ENCODE results near the gene CELF4.

CELF4 gene

DNA sequence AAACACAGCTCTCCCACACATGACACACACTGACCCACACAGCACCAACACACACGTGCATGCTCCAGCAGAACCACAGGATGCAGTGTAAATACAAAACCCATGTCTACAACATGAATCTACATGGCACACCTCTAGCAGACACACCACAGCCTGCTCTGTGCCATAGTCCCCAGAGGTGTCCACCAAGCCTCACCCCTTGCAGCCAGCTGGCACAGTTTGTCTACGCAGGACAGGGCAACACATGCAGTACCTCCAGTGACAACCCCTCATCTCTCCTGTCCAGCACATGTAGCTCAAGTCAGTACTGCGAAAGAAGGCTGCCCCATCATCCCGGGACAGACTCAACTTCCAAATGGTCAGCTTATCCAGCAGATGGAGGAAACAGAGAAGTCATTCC, 18.9 kb downstream of the CELF4 start:
- no peak for DNase-seq (ENCODE audit: low spot score)

- no peak for DNase-seq (ENCODE audit: low spot score)
Measured at GRCh38 chr18:37546272-37546537, 19.4 kb downstream of the CELF4 start.

DNA sequence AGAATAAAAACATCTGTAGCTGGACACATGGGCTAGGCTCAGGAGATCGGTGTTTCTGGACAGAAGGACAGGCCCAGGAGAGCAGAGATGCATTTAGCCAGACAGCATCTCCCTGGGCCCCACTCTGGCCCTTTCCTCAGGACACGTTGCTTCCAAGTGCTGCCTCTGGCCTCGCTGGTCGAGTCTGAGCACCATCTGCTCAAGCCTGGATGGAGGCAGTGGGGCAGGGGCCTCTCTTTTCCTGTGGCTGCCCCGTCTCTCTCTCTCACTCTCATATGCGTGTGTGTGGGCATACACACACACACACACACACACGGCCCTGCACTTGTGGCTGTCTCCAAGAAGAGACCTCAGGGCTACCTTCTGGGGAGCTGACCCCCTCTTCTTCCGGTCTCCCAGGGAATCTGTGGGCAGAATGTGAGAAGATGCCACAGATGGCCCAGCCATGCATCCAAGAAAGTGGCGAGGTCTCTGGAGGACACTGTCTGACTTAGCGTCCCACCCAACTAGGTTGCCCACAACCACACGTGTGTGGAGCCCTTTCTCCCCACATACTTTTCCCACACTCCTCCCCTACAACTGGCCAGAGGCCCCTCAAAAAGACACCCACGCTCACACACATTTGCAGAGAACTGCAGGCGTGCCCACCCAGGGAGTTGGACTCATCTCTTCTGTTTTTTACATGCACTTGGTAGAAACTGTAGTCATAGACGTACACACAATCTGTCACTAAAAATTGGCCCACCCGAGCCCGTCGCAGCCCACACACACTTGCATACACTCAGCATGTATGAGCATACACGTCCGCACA, 19.9 kb downstream of the CELF4 start:
- no peak for DNase-seq (ENCODE audit: low spot score)

DNA sequence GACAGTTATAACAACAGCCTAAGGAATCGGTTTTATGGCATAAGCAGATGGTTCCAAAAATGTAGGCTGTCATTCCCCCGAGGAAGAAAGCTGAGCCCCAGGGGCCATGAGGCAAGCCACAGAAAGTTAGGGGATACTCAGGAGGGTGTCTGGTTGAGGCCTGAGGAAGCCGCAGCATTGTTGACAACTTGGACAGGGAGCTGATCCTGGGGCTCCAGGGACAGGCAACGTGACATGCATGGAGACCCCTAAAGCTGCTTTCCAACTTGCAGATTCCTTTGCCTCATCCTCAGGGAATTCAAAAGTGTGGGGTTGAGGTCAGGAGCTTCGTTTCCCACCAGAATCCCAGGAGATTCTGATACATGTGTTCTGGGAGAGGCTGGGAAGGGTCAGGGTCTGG, 20.9 kb downstream of the CELF4 start:
- no peak for DNase-seq (ENCODE audit: low spot score)

DNA sequence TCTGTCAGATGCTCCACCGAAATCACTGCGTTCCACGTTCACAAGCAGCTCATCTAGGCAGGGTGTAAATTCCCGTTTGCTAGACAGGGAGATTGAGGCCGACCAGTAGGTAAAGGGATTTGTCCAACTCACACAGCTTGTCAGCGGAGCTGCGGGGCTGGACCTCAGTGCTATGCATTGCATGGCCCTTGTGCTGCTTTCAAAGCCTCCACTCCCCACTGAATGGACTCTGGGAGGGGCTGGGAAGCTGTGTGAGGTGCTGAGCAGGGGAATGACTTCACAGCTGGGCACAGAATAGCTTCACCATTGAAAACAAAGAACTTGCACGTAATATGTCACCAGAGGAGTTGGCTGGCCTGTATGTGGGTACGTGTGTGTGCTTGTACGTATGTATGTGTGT, 21.4 kb downstream of the CELF4 start:
- no peak for DNase-seq (ENCODE audit: low spot score)

DNA sequence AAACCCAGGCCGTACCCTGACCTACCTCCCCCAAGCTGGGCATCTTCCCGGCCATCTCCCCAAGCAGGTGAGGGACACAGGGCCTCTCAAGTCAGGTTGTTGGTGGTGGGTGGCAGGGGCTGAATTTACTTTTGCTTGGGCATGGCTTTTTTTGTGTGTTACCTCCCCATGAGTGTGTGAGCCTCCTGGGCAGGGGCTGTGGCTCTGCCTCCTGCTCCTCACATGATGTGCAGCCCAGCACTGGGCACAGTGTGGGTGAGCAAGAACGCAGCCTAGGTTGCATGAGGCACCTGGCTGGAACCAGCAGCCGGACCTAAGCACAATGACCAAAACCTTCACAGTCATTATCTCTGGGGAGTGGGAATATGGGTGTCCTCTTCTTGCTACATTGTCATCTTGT, 22.3 kb downstream of the CELF4 start:
- DNase-seq (ENCODE audit: low spot score), result no peak

- no peak for DNase-seq (ENCODE audit: low spot score)
Measured at GRCh38 chr18:37541517-37541916, 24.1 kb downstream of the CELF4 start.

- DNase-seq (ENCODE audit: low spot score), result peak; percentile 37
Measured at GRCh38 chr18:37540424-37541138, 25.0 kb downstream of the CELF4 start.

- no peak for DNase-seq (ENCODE audit: low spot score)
Measured at GRCh38 chr18:37539236-37539635, 26.4 kb downstream of the CELF4 start.

DNA sequence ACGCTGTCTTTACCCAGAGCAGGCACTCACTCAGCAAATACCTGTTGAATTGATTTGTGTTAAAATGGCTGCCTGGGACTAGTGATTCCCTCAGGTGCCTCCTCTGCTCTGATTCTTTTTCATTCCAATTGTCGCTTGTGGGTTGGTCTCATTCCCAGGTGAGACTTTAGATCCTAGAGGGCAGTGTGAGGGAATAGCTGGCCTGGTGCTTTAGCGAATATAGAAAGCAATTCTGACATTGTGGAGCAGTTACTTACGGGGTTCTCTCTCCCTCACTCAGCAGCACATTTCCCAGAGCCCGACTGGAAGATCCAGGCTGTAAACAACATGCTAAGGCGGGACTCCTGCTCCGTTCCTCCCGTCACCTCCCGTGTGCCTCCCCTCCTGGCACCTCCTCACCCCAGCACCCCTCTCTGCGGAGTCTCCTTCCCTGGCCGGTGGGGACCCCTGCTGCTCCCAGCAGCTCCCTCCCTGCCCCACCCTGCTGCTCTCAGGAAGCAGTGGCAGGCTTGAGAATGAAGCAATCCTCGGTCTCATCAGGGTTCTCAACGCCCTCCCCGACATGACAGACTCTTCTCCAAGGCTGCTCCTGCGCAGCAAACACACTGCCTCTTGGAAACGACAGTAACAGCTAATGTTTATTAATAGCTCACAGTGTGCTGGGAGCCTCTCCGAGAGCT, 26.9 kb downstream of the CELF4 start:
- DNase-seq (ENCODE audit: low spot score), result peak; percentile 35

GRCh38 chr18:37537868-37538525, 27.6 kb downstream of the CELF4 start:
- DNase-seq (ENCODE audit: low spot score), result peak; percentile 97

GRCh38 chr18:37536656-37537055, 28.9 kb downstream of the CELF4 start:
- no peak for DNase-seq (ENCODE audit: low spot score)

DNA sequence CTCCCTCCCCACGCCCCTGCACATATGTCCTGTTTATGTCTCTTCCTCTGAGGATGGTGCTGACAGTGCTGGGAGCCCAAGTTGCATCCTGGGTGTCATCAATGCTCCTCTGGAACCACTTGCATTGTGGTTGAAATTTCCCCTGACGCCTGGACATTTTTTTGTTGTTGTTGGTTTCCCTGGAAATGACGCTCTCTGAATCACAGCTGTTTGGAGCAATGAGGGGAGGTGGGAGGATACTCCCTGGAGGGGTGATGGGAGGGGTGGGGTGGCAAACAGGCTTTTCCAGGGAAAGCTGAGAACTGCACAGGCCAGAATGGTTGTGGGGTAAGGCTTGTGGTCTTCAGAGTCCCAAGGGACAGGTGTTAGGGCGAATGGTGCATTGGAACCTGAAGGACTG, 29.6 kb downstream of the CELF4 start:
- DNase-seq (ENCODE audit: low spot score), result no peak

GRCh38 chr18:37534627-37535026, 31.0 kb downstream of the CELF4 start:
- no peak for DNase-seq (ENCODE audit: low spot score)

GRCh38 chr18:37533647-37534584, 31.7 kb downstream of the CELF4 start:
- DNase-seq (ENCODE audit: low spot score), result peak; percentile 34

DNA sequence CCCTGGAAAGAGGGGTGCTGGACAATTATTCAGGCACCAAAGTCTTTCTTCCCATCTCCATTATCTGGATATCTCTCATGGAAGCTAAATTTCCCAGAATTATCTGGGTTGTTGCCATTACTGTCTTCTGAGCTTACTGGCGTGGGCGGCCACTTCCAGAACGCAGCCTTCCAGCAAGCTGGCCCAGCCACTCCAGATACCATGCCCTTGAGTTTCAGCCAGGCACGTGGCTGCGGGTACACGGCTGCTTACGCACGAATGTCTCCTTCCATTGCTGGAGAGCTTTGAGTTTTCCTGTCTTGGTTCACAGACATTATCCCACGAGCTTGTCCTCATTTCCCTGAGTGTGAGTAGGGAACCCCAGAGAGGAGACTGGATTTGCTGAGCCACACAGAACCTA, 32.7 kb downstream of the CELF4 start:
- no peak for DNase-seq (ENCODE audit: low spot score)

DNA sequence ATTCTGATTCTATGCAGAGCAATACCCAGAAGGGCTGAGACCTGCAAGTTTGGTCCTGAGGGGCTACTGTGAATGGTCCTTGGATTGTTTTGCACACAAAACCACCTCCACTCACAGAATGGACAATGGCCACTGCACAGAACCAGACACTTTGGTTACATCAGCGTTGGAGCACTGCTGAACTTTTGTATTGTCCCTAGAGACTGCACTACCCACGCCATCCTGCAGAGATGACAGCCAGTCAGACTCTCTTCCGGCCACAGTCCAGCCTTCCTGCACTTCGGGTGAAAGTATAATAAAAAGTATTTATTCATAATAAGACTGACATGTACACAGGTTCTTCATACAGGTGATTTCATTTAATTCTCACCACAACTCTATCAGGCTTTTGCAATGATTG, 35.7 kb downstream of the CELF4 start:
- DNase-seq (ENCODE audit: low spot score), result no peak

- no peak for DNase-seq (ENCODE audit: low spot score)
Measured at GRCh38 chr18:37529296-37529695, 36.3 kb downstream of the CELF4 start.

GRCh38 chr18:37527395-37527794, 38.2 kb downstream of the CELF4 start:
- no peak for DNase-seq (ENCODE audit: low spot score)

DNA sequence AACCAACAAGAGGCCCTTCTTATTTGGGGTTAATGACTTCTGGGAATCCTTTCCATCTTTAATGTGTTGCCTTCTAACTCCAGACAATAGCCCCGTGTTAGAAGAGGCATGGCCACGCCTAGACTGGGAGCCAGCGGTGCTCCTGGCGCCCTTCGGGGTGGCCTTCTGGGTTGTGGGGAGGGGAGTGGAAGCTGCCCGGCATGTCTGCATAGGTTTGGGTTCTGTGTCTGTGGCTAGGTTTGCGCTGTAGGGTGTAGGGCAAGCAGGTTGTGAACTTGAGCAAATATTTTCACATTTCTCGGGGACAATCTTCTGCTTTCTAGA, 40.4 kb downstream of the CELF4 start:
- DNase-seq (ENCODE audit: low spot score), result no peak

GRCh38 chr18:37524498-37525261, 40.9 kb downstream of the CELF4 start:
- DNase-seq (ENCODE audit: low spot score), result no peak
